ENCODE data around the gene KMT2D.

Gene KMT2D

DNA sequence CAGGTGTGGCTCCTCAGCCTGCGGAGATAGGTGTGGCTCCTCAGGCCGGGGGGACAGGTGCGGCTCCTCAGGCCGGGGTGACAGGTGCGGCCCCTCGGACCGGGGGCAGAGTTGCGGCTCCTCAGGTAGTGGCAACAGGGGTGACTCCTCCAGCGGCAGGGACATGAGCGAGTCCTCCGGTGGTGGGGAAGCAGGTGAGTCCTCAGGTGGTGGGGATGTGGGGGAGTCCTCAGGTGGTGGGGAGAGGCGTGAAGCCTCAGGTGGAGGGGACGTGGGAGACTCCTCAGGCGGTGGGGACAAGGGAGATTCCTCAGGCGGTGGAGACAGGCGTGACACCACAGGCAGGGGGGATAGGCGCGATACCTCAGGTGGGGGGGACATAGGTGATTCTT lies 9.2 kb downstream of the KMT2D start:
- peaks cover 4% of the 10 kb centered on the region for H3K4me1 ChIP-seq (ENCODE audit: insufficient read depth, low read length)
- WGBS: 97% methylated on average over 18 of the region's 18 CpGs
- H3K9ac ChIP-seq (ENCODE audit: low read depth, low read length): no peak overlapping the region
- H3K9me3 ChIP-seq (ENCODE audit: insufficient read depth, low read depth, low read length): no peaks in the 10 kb centered on the region
- H3K36me3 ChIP-seq (ENCODE audit: insufficient read depth, low read length): peaks cover 92% of the 10 kb centered on the region
- no peaks in the 10 kb centered on the region for H3K27me3 ChIP-seq (ENCODE audit: insufficient read depth, low read length)
- H3K4me3 ChIP-seq (ENCODE audit: low read length): no peak overlapping the region
- no peak overlapping the region for H3K27ac ChIP-seq (ENCODE audit: low read depth, low read length)

DNA sequence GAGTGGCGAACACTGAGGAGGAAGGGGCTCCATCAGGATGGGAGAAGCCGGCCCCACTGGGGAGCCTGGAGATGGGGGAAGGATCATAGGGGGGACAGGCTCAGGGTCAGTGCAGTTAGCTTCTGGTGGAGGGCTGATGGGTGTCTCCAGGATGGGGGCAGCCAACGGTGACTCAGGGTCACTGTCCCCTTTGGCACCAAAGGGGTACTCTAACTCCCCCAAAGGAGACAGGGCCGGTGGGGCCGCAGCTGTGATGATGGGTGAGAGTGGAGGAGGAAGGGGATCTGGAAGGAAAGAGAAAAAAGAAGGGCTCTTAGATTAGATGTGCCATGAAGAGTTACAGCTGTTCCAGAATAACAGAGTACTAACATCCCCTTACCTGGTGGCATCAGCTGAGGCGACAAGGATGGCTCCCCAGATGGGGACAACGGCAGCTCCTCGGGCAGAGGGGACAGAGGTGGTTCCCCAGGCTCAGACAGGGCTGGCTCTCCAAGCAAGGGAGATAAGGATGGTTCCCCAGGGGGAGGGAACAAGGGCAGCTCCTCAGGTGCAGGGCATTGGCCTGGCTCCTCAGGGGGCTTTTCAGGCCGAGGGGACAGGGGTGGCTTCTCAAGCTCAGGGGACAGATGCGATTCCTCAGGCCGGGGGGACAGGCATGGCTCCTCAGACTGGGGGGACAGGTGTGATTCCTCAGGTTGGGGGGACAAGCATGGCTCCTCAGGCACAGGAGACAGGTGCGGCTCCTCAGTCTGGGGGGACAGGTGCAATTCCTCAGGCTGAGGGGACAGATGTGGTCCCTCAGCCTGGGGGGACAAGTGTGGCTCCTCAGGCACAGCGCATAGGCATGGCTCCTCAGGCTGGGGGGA lies 9.9 kb downstream of the KMT2D start:
- no peaks in the 10 kb centered on the region for H3K27me3 ChIP-seq (ENCODE audit: insufficient read depth, low read length)
- 94% methylated on average over 13 of the region's 13 CpGs for whole genome bisulfite sequencing
- H3K9ac ChIP-seq (ENCODE audit: low read depth, low read length): no peak overlapping the region
- H3K4me3 ChIP-seq (ENCODE audit: low read length): no peak overlapping the region
- H3K4me1 ChIP-seq (ENCODE audit: insufficient read depth, low read length): no peaks in the 10 kb centered on the region
- H3K36me3 ChIP-seq (ENCODE audit: insufficient read depth, low read length): peaks cover 99% of the 10 kb centered on the region
- no peak overlapping the region for H3K27ac ChIP-seq (ENCODE audit: low read depth, low read length)
- H3K9me3 ChIP-seq (ENCODE audit: insufficient read depth, low read depth, low read length): no peaks in the 10 kb centered on the region

DNA sequence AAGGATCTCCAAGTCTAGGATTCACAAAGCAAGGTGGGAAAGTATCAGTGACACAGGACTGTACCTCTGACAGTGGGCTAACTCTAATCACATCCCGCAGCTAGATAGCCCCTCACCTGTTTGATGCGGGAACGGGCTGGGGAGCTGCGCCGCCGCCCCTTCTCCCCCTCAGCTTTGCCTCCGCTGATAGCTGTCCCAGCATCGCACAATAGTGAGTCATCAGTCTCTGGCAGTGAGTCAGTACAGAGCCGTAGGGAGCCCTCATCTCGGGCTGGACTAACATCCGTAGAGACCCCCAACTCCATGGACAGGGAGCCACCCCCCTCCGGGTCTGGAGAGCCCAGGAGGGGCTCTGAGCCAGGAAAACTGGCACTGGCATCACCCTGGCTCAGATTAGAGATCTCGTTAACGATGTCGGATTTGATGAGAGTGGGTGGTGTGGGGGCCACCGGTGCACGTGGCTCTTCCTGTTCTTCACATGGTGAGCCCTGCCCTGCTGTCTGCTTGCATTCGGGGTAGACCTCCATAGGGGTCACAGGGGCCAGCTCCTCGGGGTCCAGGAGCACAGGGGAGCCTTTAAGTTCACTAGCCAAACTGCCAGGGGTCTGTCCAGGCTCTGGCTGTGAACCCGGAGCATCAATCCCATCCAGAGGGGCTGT lies 10.9 kb downstream of the KMT2D start:
- Histone ChIP-seq H3K4me1 (ENCODE audit: insufficient read depth, low read length) (no peaks in the 10 kb centered on the region), H3K4me3 (ENCODE audit: low read length) (no peak overlapping the region), H3K9me3 (ENCODE audit: insufficient read depth, low read depth, low read length) (no peaks in the 10 kb centered on the region), H3K36me3 (ENCODE audit: insufficient read depth, low read length) (peaks cover 99% of the 10 kb centered on the region), H3K27ac (ENCODE audit: low read depth, low read length) (no peak overlapping the region), H3K9ac (ENCODE audit: low read depth, low read length) (no peak overlapping the region), H3K27me3 (ENCODE audit: insufficient read depth, low read length) (no peaks in the 10 kb centered on the region)
- WGBS: 93% methylated on average over 20 of the region's 20 CpGs

- Histone ChIP-seq H3K4me1 (ENCODE audit: insufficient read depth, low read length) (no peaks in the 10 kb centered on the region), H3K9me3 (ENCODE audit: insufficient read depth, low read depth, low read length) (no peaks in the 10 kb centered on the region), H3K27me3 (ENCODE audit: insufficient read depth, low read length) (no peaks in the 10 kb centered on the region), H3K9ac (ENCODE audit: low read depth, low read length) (no peak overlapping the region), H3K27ac (ENCODE audit: low read depth, low read length) (no peak overlapping the region), H3K4me3 (ENCODE audit: low read length) (no peak overlapping the region), H3K36me3 (ENCODE audit: insufficient read depth, low read length) (peaks cover 99% of the 10 kb centered on the region)
- 94% methylated on average over 10 of the region's 10 CpGs for WGBS
These were observed 11.6 kb downstream of the KMT2D start for GRCh38 chr12:49048953-49049352.

GRCh38 chr12:49046129-49046895 lies 14.3 kb downstream of the KMT2D start:
- Histone ChIP-seq H3K9me3 (ENCODE audit: insufficient read depth, low read depth, low read length) (no peaks in the 10 kb centered on the region), H3K4me3 (ENCODE audit: low read length) (no peak overlapping the region)
- WGBS: 97% methylated on average over 11 of the region's 12 CpGs

DNA sequence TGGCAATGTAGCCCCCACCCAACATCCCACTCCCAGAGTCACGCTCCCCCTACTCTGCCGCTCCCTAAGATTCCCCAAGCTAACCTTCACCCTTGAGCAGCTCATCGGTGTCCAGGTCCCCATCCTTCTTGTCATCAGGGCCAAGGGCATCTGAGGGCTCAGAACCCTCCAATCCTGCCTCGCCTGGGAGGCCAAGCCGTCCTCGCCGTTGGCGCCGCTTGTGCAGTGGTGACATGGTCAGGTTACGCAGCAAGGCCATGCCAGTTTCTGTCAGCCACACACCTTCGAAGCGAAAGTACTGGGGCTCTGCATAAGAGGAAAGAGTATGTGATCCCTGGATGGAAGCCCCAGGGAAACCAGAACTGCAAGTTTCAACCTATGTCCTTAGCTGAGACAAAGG lies 15.9 kb downstream of the KMT2D start:
- 96% methylated on average over 12 of the region's 12 CpGs for WGBS
- Histone ChIP-seq H3K36me3 (ENCODE audit: insufficient read depth, low read length) (peaks cover 98% of the 10 kb centered on the region), H3K4me3 (ENCODE audit: low read length) (no peak overlapping the region)

More at GRCh38 chr12:49046129-49046895, 14.3 kb downstream of the KMT2D start:
- Histone ChIP-seq H3K9ac (ENCODE audit: low read depth, low read length) (no peak overlapping the region), H3K36me3 (ENCODE audit: insufficient read depth, low read length) (peaks cover 98% of the 10 kb centered on the region), H3K4me1 (ENCODE audit: insufficient read depth, low read length) (no peaks in the 10 kb centered on the region), H3K27me3 (ENCODE audit: insufficient read depth, low read length) (no peaks in the 10 kb centered on the region), H3K27ac (ENCODE audit: low read depth, low read length) (no peak overlapping the region)

GRCh38 chr12:49043856-49044258 lies 16.7 kb downstream of the KMT2D start:
- Histone ChIP-seq H3K4me3 (ENCODE audit: low read length) (no peak overlapping the region), H3K9me3 (ENCODE audit: insufficient read depth, low read depth, low read length) (no peaks in the 10 kb centered on the region), H3K27me3 (ENCODE audit: insufficient read depth, low read length) (no peaks in the 10 kb centered on the region), H3K27ac (ENCODE audit: low read depth, low read length) (no peak overlapping the region), H3K36me3 (ENCODE audit: insufficient read depth, low read length) (peaks cover 98% of the 10 kb centered on the region), H3K4me1 (ENCODE audit: insufficient read depth, low read length) (no peaks in the 10 kb centered on the region), H3K9ac (ENCODE audit: low read depth, low read length) (no peak overlapping the region)
- WGBS: 73% methylated on average over 11 of the region's 11 CpGs

More for the DNA sequence above, 15.9 kb downstream of the KMT2D start:
- Histone ChIP-seq H3K27me3 (ENCODE audit: insufficient read depth, low read length) (no peaks in the 10 kb centered on the region), H3K4me1 (ENCODE audit: insufficient read depth, low read length) (no peaks in the 10 kb centered on the region), H3K27ac (ENCODE audit: low read depth, low read length) (no peak overlapping the region), H3K9ac (ENCODE audit: low read depth, low read length) (no peak overlapping the region), H3K9me3 (ENCODE audit: insufficient read depth, low read depth, low read length) (no peaks in the 10 kb centered on the region)

GRCh38 chr12:49043241-49043640 lies 17.4 kb downstream of the KMT2D start:
- H3K36me3 ChIP-seq (ENCODE audit: insufficient read depth, low read length): peaks cover 98% of the 10 kb centered on the region
- WGBS: 95% methylated on average over 4 of the region's 4 CpGs
- no peaks in the 10 kb centered on the region for H3K9me3 ChIP-seq (ENCODE audit: insufficient read depth, low read depth, low read length)

GRCh38 chr12:49041881-49042484 lies 18.6 kb downstream of the KMT2D start:
- Histone ChIP-seq H3K36me3 (ENCODE audit: insufficient read depth, low read length) (peaks cover 100% of the 10 kb centered on the region), H3K9ac (ENCODE audit: low read depth, low read length) (no peak overlapping the region), H3K27me3 (ENCODE audit: insufficient read depth, low read length) (no peaks in the 10 kb centered on the region), H3K4me1 (ENCODE audit: insufficient read depth, low read length) (no peaks in the 10 kb centered on the region), H3K4me3 (ENCODE audit: low read length) (no peak overlapping the region), H3K9me3 (ENCODE audit: insufficient read depth, low read depth, low read length) (no peaks in the 10 kb centered on the region), H3K27ac (ENCODE audit: low read depth, low read length) (no peak overlapping the region)
- whole genome bisulfite sequencing: 95% methylated on average over 18 of the region's 18 CpGs

More at GRCh38 chr12:49043241-49043640, 17.4 kb downstream of the KMT2D start:
- Histone ChIP-seq H3K27me3 (ENCODE audit: insufficient read depth, low read length) (no peaks in the 10 kb centered on the region), H3K27ac (ENCODE audit: low read depth, low read length) (no peak overlapping the region), H3K4me1 (ENCODE audit: insufficient read depth, low read length) (no peaks in the 10 kb centered on the region), H3K4me3 (ENCODE audit: low read length) (no peak overlapping the region), H3K9ac (ENCODE audit: low read depth, low read length) (no peak overlapping the region)

DNA sequence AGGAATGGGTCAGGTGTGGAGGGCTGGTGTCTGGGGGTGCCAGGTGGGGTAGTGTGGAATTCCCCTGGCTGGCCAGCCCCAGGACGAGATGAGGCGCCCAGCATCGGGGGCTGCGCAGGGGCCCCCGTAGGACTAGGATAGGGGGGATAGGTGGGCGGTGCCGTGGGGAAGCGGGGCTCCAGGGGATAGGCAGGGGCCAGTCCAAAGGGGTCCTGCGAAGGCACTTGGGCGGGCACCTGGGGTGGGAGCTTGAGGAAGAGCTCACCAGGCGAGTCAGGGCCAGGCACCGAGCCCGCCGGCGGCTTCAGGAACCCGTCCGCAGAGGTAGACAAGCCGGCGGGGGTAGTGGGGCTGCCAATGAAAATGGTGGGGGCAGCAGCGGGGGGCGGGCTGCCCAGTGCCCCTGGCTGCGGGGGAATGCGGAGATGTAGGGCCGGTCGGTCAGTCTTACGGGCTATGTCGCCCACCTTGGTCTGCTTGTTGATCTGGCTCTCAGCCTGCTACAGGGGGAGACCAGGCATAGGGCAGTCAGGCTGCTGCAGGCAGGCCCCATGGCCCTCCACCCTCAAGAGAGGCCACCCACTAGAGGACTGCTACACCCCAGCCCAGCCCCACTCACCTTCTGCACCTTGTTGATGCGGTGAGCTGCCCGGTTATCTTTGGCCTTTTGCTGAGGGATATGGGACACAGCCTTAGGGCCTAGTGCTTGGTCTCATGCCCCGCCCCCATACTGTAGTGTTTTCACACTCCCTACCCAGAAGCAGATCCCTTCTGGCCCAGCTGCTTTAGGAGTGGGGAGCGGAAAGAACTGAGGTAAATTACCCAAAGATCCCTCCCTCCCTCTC lies 19.3 kb downstream of the KMT2D start:
- Histone ChIP-seq H3K27me3 (ENCODE audit: insufficient read depth, low read length) (no peaks in the 10 kb centered on the region), H3K9ac (ENCODE audit: low read depth, low read length) (no peak overlapping the region), H3K9me3 (ENCODE audit: insufficient read depth, low read depth, low read length) (no peaks in the 10 kb centered on the region), H3K36me3 (ENCODE audit: insufficient read depth, low read length) (peaks cover 99% of the 10 kb centered on the region), H3K4me1 (ENCODE audit: insufficient read depth, low read length) (no peaks in the 10 kb centered on the region), H3K4me3 (ENCODE audit: low read length) (no peak overlapping the region), H3K27ac (ENCODE audit: low read depth, low read length) (no peak overlapping the region)
- WGBS: 97% methylated on average over 31 of the region's 31 CpGs
